GM20000 (cell line): ENCODE results near the gene PALMD.

Source experiments
- DNase-seq: peaks from one replicate; pipeline ENCODE4 v3.0.0; 2012; ENCODE audit warnings: low spot score
- CTCF ChIP-seq: IDR thresholded peaks from 2 replicates; pipeline ENCODE4 v1.5.1; 2012; ENCODE audit warnings: mild to moderate bottlenecking, control low read depth; ENCODE audit errors: extremely low read depth, missing control alignments

Gene PALMD

GRCh38 chr1:99696616-99697015, 50.7 kb downstream of the PALMD start:
- DNase-seq = no peak
- no peak for TF ChIP-seq CTCF

GRCh38 chr1:99697580-99697979, 51.7 kb downstream of the PALMD start:
- TF ChIP-seq CTCF = no peak
- DNase-seq = no peak

- no peak for DNase-seq
- TF ChIP-seq CTCF = no peak
These were observed 54.1 kb downstream of the PALMD start for GRCh38 chr1:99700020-99700419.

- no peak for TF ChIP-seq CTCF
- DNase-seq = no peak
These were observed 56.3 kb downstream of the PALMD start for GRCh38 chr1:99702221-99702620.

GRCh38 chr1:99704356-99704816, 58.5 kb downstream of the PALMD start:
- no peak for DNase-seq
- TF ChIP-seq CTCF = no peak

- DNase-seq = no peak
These were observed 59.5 kb downstream of the PALMD start for GRCh38 chr1:99705385-99705784.

GRCh38 chr1:99707535-99708142, 61.7 kb downstream of the PALMD start:
- peak; percentile 42 for DNase-seq
- TF ChIP-seq CTCF = peak; percentile 65

More at GRCh38 chr1:99705385-99705784, 59.5 kb downstream of the PALMD start:
- no peak for TF ChIP-seq CTCF
